Measurements from ENCODE around the gene RDH8.

Gene RDH8

DNA sequence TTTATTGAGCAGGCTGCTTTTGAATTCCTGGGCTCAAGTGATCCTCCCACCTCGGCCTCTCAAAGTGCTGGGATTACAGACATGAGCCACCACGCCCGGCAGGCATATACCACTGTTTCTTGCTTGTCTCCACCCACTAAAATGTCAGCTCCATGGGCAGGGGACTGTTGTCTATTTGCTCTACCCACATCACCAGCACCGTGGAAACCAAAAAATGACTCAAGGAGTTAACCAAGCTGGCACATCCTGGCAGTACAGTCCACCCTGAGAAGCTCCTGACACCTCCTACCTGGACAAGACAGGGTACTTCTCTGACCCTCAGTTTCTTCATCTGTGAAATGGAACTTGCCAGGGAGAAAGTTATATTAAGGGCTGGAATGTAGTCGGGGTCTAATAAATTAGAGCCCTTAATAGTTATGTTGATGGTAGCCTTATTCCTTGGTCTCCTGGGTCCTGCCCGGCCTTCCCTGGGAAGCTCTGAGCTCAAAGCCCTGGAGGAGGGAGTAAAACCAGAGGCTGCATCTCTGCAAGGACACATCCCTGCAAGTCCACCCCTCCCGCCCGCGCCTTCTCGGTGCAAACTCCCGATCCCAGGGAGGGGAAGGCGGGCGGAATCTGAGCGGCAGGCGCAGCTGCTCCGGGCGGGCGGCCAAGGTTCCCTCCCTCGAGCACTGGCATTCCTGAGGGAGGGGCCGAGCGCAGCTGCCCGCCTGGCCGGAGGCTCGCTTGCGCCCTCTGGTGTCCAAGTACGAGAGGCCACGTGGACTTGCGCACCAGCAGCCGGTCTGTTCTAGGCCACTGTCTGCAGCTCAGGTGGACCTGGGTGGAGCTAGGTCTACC is 14.1 kb downstream of the RDH8 start:
- 14% methylated on average over 29 of the region's 29 CpGs for WGBS, 2 experiments
- H3K36me3 ChIP-seq (ENCODE audit: control insufficient read depth, insufficient read depth, low read length) = no peaks in the 10 kb centered on the region
- no peaks in the 10 kb centered on the region for H3K27me3 ChIP-seq (ENCODE audit: control insufficient read depth, insufficient read depth, low read length, poor library complexity, severe bottlenecking)
- H3K4me1 ChIP-seq (ENCODE audit: control insufficient read depth, insufficient read depth, low read length) = no peaks in the 10 kb centered on the region
- H3K27ac ChIP-seq (ENCODE audit: insufficient read depth, low read depth, low read length, poor library complexity, severe bottlenecking) = no peak overlapping the region
- no peak overlapping the region for H3K4me3 ChIP-seq (ENCODE audit: insufficient read depth, low read depth, low read length)
- no peaks in the 10 kb centered on the region for H3K9me3 ChIP-seq (ENCODE audit: control insufficient read depth, low read length)

DNA sequence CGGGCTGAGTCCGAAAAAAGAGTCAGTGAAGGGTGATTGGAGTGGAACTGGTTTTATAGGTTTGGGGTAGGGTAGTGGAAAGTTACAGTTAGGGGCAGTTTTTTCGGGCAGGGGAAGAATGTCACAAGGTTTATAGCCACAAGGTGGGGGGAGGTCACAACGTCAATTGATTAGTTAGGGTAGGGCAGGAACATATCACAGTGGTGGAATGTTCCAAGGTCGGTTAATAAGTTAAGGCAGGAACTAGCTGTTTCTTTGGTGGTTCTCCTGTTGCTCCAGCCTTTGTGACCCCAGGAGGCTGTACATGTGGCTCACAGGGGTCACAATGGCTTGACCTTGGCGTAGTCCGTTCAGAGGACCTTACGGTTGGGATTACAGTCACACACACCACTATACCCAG is 20.3 kb downstream of the RDH8 start:
- Histone ChIP-seq H3K4me1 (ENCODE audit: control insufficient read depth, insufficient read depth, low read length) (no peaks in the 10 kb centered on the region), H3K36me3 (ENCODE audit: control insufficient read depth, insufficient read depth, low read length) (no peaks in the 10 kb centered on the region), H3K27ac (ENCODE audit: insufficient read depth, low read depth, low read length, poor library complexity, severe bottlenecking) (no peak overlapping the region), H3K4me3 (ENCODE audit: insufficient read depth, low read depth, low read length) (no peak overlapping the region), H3K9me3 (ENCODE audit: control insufficient read depth, low read length) (no peaks in the 10 kb centered on the region), H3K27me3 (ENCODE audit: control insufficient read depth, insufficient read depth, low read length, poor library complexity, severe bottlenecking) (peaks cover 16% of the 10 kb centered on the region)
- WGBS, 2 experiments = 73 to 77% methylated on average over 7 to 8 of the region's 8 CpGs

DNA sequence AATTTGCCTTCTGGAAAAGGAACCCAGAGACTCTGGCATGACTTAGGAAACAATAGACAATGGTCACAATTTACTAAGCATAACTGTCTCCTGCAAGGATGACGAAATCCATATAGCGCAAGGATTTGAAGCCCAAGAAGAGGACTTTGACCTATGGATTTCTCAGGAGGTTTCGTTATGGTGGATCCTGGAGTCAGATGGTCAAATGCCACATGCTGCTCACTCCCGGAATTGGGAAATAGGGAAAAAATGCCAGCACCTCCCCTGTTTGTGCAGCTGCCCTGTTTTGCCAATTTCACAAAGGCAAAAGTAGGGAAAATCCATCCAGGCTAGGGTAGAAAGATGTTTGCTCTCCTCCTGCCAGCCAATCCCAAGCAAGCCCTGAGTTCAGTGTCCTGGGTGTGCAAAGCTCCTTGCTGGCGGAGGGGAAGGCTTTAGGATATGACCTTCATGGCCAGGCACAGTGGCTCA is 23.4 kb downstream of the RDH8 start:
- H3K27me3 ChIP-seq (ENCODE audit: control insufficient read depth, insufficient read depth, low read length, poor library complexity, severe bottlenecking) = peaks cover 16% of the 10 kb centered on the region
- 86 to 94% methylated on average over 5 of the region's 5 CpGs for WGBS, 2 experiments
- H3K9me3 ChIP-seq (ENCODE audit: control insufficient read depth, low read length) = no peaks in the 10 kb centered on the region
- no peak overlapping the region for H3K27ac ChIP-seq (ENCODE audit: insufficient read depth, low read depth, low read length, poor library complexity, severe bottlenecking)
- no peaks in the 10 kb centered on the region for H3K4me1 ChIP-seq (ENCODE audit: control insufficient read depth, insufficient read depth, low read length)
- H3K4me3 ChIP-seq (ENCODE audit: insufficient read depth, low read depth, low read length) = no peak overlapping the region
- H3K36me3 ChIP-seq (ENCODE audit: control insufficient read depth, insufficient read depth, low read length) = no peaks in the 10 kb centered on the region

DNA sequence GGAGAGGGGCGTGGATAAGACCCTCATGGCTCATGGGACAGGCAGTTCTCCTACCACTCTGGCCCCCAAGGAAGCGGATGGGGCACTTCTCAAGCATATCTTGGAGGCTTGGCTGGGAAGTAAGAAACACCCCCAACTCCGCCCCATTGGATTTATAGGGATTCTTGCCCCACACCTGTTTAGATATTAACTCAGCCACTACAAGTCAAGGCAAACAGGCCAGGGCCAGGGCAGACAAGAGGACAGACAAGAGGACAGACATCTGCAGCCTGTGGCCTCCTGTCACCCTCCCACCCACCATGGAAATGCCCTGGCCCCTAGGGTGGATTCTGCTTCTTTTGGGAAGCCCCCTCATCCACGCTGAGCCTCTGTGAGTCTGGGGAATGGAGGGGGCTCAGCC is 24.1 kb downstream of the RDH8 start:
- Histone ChIP-seq H3K27ac (ENCODE audit: insufficient read depth, low read depth, low read length, poor library complexity, severe bottlenecking) (no peak overlapping the region), H3K36me3 (ENCODE audit: control insufficient read depth, insufficient read depth, low read length) (no peaks in the 10 kb centered on the region), H3K9me3 (ENCODE audit: control insufficient read depth, low read length) (no peaks in the 10 kb centered on the region), H3K27me3 (ENCODE audit: control insufficient read depth, insufficient read depth, low read length, poor library complexity, severe bottlenecking) (peaks cover 16% of the 10 kb centered on the region), H3K4me3 (ENCODE audit: insufficient read depth, low read depth, low read length) (no peak overlapping the region), H3K4me1 (ENCODE audit: control insufficient read depth, insufficient read depth, low read length) (no peaks in the 10 kb centered on the region)
- 66 to 69% methylated on average over 4 of the region's 4 CpGs for WGBS, 2 experiments

DNA sequence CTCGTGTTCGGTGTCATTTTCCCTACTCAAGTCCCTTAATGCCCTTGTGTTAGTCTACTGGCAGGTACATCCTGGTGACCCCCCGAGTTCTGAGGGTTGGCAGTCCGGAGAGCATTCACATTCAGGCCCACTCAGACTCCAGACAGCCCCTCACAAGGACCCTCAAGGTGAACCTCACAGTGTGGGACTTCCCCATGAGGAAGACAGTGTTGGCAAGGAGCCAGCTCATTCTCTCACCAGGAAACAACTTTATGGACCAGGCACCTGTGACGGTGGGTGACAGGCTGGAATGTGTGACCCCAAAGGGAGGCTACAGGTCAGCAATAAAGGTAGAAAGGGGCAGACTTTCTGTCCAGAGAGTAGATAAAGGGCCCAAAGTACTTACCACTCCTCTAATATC is 24.5 kb downstream of the RDH8 start:
- Histone ChIP-seq H3K36me3 (ENCODE audit: control insufficient read depth, insufficient read depth, low read length) (no peaks in the 10 kb centered on the region), H3K4me3 (ENCODE audit: insufficient read depth, low read depth, low read length) (no peak overlapping the region), H3K27ac (ENCODE audit: insufficient read depth, low read depth, low read length, poor library complexity, severe bottlenecking) (no peak overlapping the region), H3K9me3 (ENCODE audit: control insufficient read depth, low read length) (no peaks in the 10 kb centered on the region), H3K27me3 (ENCODE audit: control insufficient read depth, insufficient read depth, low read length, poor library complexity, severe bottlenecking) (peaks cover 12% of the 10 kb centered on the region), H3K4me1 (ENCODE audit: control insufficient read depth, insufficient read depth, low read length) (no peaks in the 10 kb centered on the region)
- 75 to 80% methylated on average over 5 of the region's 5 CpGs for WGBS, 2 experiments

DNA sequence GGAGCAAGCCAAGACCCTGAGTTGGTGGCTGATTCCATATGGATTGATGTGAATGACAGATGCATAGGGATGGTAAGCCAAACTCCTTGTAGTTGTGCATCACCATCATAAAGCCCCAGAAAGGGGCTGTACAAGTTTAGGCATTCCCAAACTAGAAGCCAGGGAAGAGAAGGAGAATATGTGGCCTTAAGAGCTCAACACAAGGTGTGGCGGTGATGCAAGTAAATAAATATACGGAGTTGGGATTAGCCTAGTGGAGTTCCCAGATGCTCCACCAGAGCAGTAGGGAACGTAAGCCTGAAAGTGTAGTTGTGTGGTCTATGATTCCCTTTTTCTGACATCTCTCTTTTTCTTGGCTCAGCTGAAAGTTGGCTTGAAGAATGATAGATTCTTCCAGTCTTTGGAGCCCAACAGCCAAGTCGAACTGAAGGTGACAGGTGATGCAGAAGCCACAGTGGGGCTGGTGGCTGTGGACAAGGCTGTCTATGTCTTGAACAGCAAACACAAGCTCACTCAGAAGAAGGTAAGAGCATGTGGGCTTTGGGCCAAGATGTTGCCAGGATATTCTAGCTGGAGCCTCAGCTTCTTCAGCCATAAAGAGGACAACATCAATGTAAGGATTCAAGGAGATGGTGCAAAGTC is 30.1 kb downstream of the RDH8 start:
- 82 to 85% methylated on average over 4 of the region's 4 CpGs for WGBS, 2 experiments
- H3K4me3 ChIP-seq (ENCODE audit: insufficient read depth, low read depth, low read length) = no peak overlapping the region
- no peaks in the 10 kb centered on the region for H3K9me3 ChIP-seq (ENCODE audit: control insufficient read depth, low read length)
- no peaks in the 10 kb centered on the region for H3K27me3 ChIP-seq (ENCODE audit: control insufficient read depth, insufficient read depth, low read length, poor library complexity, severe bottlenecking)
- no peaks in the 10 kb centered on the region for H3K4me1 ChIP-seq (ENCODE audit: control insufficient read depth, insufficient read depth, low read length)
- no peak overlapping the region for H3K27ac ChIP-seq (ENCODE audit: insufficient read depth, low read depth, low read length, poor library complexity, severe bottlenecking)
- no peaks in the 10 kb centered on the region for H3K36me3 ChIP-seq (ENCODE audit: control insufficient read depth, insufficient read depth, low read length)

DNA sequence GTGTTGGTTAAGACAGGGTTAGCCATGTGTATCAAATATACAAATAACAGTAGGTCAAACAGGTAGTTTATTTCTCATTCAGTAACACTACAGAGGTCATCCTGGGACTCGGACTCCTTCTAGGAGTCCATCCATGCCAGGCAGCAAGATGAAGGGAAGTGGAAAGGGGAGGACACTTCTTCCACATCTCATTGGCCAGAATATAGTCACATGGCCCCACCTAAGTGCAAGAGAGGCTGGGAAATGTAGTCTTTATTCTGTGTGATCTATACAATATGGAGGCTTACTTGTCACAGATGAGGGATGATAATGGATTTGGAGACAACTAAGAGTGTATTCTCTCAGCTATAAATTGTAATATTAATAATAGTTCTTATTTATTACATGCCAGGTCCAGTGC is 31.1 kb downstream of the RDH8 start:
- no peaks in the 10 kb centered on the region for H3K4me1 ChIP-seq (ENCODE audit: control insufficient read depth, insufficient read depth, low read length)
- H3K36me3 ChIP-seq (ENCODE audit: control insufficient read depth, insufficient read depth, low read length) = no peaks in the 10 kb centered on the region
- H3K4me3 ChIP-seq (ENCODE audit: insufficient read depth, low read depth, low read length) = no peak overlapping the region
- no peak overlapping the region for H3K27ac ChIP-seq (ENCODE audit: insufficient read depth, low read depth, low read length, poor library complexity, severe bottlenecking)
- H3K27me3 ChIP-seq (ENCODE audit: control insufficient read depth, insufficient read depth, low read length, poor library complexity, severe bottlenecking) = no peaks in the 10 kb centered on the region
- 63 to 70% methylated on average over 1 of the region's 1 CpG for WGBS, 2 experiments
- no peaks in the 10 kb centered on the region for H3K9me3 ChIP-seq (ENCODE audit: control insufficient read depth, low read length)

DNA sequence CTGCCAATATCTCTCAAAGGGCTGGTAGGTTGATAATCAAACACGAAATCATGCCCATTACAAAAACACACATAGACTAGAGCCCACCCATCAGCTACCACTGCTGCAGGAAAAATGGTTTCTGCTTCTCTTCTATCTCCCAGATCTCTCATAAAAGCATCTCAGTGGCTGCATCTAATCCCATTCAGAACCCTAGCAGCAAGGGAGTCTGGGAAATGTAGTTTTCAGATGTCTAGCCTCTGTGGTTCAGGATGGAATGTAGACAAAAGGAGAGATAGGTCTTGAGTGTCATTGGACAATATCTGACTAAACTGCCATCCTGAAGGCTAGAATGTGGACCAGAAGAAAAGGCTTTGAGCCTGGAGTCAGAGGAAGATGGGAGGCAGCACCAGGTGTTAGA is 32.1 kb downstream of the RDH8 start:
- Histone ChIP-seq H3K4me3 (ENCODE audit: insufficient read depth, low read depth, low read length) (no peak overlapping the region), H3K9me3 (ENCODE audit: control insufficient read depth, low read length) (no peaks in the 10 kb centered on the region), H3K27ac (ENCODE audit: insufficient read depth, low read depth, low read length, poor library complexity, severe bottlenecking) (no peak overlapping the region), H3K4me1 (ENCODE audit: control insufficient read depth, insufficient read depth, low read length) (no peaks in the 10 kb centered on the region), H3K36me3 (ENCODE audit: control insufficient read depth, insufficient read depth, low read length) (no peaks in the 10 kb centered on the region), H3K27me3 (ENCODE audit: control insufficient read depth, insufficient read depth, low read length, poor library complexity, severe bottlenecking) (no peaks in the 10 kb centered on the region)
- 30 to 52% methylated on average over 1 of the region's 1 CpG for WGBS, 2 experiments

DNA sequence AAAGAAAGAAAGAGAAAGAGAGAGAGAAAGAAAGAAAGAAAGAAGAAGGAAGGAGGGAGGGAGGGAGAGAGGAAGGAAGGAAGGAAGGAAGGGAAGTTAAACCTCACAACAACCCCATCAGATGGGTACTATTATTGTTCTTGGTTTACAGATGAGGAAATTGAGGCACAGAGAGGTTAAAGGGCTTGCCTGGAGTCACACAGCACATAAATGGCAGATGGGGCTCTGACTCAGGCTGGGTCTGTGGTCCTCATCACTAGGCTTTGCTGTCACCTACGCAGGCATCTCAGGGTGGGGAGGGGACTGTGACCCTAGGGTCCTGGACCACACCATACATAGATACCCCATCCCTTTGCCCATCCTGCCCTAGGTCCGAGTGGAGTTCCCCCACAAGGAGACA is 36.3 kb downstream of the RDH8 start:
- Histone ChIP-seq H3K4me3 (ENCODE audit: insufficient read depth, low read depth, low read length) (no peak overlapping the region), H3K27me3 (ENCODE audit: control insufficient read depth, insufficient read depth, low read length, poor library complexity, severe bottlenecking) (peaks cover 4% of the 10 kb centered on the region), H3K9me3 (ENCODE audit: control insufficient read depth, low read length) (no peaks in the 10 kb centered on the region), H3K36me3 (ENCODE audit: control insufficient read depth, insufficient read depth, low read length) (no peaks in the 10 kb centered on the region), H3K27ac (ENCODE audit: insufficient read depth, low read depth, low read length, poor library complexity, severe bottlenecking) (no peak overlapping the region), H3K4me1 (ENCODE audit: control insufficient read depth, insufficient read depth, low read length) (no peaks in the 10 kb centered on the region)
- WGBS, 2 experiments = 45 to 54% methylated on average over 2 of the region's 2 CpGs

DNA sequence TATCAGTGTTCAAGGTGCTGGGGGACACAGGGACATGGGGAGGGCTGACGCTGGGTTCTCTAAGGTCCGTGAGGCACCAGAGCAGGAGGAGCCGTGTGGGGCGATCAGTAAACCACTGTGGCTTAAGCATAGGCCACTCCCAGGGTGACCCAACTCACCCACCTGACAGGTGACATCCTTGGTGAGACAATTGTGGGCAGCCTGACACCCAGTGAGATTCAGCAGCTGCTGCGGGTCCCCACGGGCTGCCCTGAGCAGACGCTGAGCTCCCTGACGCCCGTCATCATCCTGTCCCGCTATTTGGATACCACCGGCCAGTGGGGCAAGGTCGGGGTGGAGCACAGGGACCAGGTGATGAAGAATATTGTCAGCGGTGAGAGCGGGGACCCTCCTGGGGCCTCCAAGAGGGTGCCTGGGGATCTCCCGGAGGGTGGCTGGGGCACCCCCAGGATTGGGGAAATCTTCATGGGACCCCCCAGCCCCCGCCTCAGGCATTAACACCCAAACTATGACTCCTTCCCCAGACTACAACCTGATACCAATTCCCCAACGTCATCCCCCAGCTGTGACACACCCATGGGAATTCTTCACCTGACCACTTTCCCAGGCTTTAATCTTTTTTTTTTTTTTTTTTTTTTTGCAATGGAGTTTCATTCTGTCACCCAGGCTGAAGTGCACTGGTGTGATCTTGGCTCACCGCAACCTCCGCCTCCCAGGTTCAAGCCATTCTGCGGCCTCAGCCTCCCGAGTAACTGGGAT is 39.5 kb downstream of the RDH8 start:
- Histone ChIP-seq H3K4me3 (ENCODE audit: insufficient read depth, low read depth, low read length) (no peak overlapping the region), H3K9me3 (ENCODE audit: control insufficient read depth, low read length) (no peaks in the 10 kb centered on the region), H3K27me3 (ENCODE audit: control insufficient read depth, insufficient read depth, low read length, poor library complexity, severe bottlenecking) (peaks cover 4% of the 10 kb centered on the region), H3K4me1 (ENCODE audit: control insufficient read depth, insufficient read depth, low read length) (no peaks in the 10 kb centered on the region), H3K36me3 (ENCODE audit: control insufficient read depth, insufficient read depth, low read length) (no peaks in the 10 kb centered on the region), H3K27ac (ENCODE audit: insufficient read depth, low read depth, low read length, poor library complexity, severe bottlenecking) (no peak overlapping the region)
- 80 to 82% methylated on average over 21 of the region's 21 CpGs for WGBS, 2 experiments
